IMR-90 (cell line): ENCODE results near the gene ZNF573. TPM values are rescaled to one million over a fixed set of nuclear protein-coding genes. Genes with fewer than 3 reads are reported as not detected.

ENCODE experiments used
- ATAC-seq: fragments of 200-7000 bp; cut with Tn5 transposase; 2 replicates; pipeline ENCODE4 v1.9.1; 2020; ENCODE audit warnings: low read depth, mild to moderate bottlenecking, moderate library complexity
- BruUV-seq: library from RNA; stranded (reverse); fragments of 400-500 nt; replicated peaks from 2 replicates; lab custom pipeline; 2021; lab: Mats Ljungman, UMichigan
- CTCF ChIA-PET: fragments of 300-600 bp; formaldehyde crosslinking; extraction: SDS; loops from one replicate; lab custom pipeline; 2021; ENCODE audit warnings: antibody characterized with exemption; lab: Yijun Ruan, JAX
- POLR2A ChIA-PET: fragments of 300-600 bp; sonication (Branson Sonifier 250); formaldehyde crosslinking; loops from one replicate; lab custom pipeline; 2022; ENCODE audit warnings: antibody characterized with exemption; ENCODE audit not compliant: unreplicated experiment; lab: Charles Lee
- DNase-seq: peaks from one replicate; pipeline ENCODE4 v3.0.0; 2013
- H2AFZ ChIP-seq: replicated peaks from 2 replicates; pipeline ENCODE3; 2013; ENCODE audit warnings: low read length, mild to moderate bottlenecking; ENCODE audit not compliant: poor library complexity
- H2AK5ac ChIP-seq: 2 replicates; pipeline ENCODE4 v1.6.1; 2013; ENCODE audit warnings: low read depth, low read length, inconsistent platforms
- H2AK9ac ChIP-seq: replicated peaks from 2 replicates; pipeline ENCODE3; 2013; ENCODE audit warnings: mild to moderate bottlenecking, low read depth, low read length, moderate library complexity; ENCODE audit not compliant: poor library complexity
- H2BK120ac ChIP-seq: 2 replicates; pipeline ENCODE4 v1.6.1; 2013; ENCODE audit warnings: low read depth, low read length, inconsistent platforms
- H2BK15ac ChIP-seq: 3 replicates; pipeline ENCODE4 v1.6.1; 2013; ENCODE audit warnings: low read depth, low read length, inconsistent platforms
- H2BK20ac ChIP-seq: 2 replicates; pipeline ENCODE4 v1.6.1; 2013; ENCODE audit warnings: low read depth, mild to moderate bottlenecking, inconsistent platforms, low read length, moderate library complexity
- H2BK5ac ChIP-seq: 2 replicates; pipeline ENCODE4 v1.6.1; 2013; ENCODE audit warnings: mild to moderate bottlenecking, low read depth, low read length, inconsistent platforms; ENCODE audit not compliant: poor library complexity, severe bottlenecking
- H3K14ac ChIP-seq: replicated peaks from 2 replicates; pipeline ENCODE4 v1.6.1; 2013; ENCODE audit warnings: low read depth, low read length, inconsistent platforms
- H3K18ac ChIP-seq: 2 replicates; pipeline ENCODE4 v1.6.1; 2013; ENCODE audit warnings: low read depth, low read length, control low read depth
- H3K23ac ChIP-seq: 2 replicates; pipeline ENCODE4 v1.6.1; 2013; ENCODE audit warnings: low read depth, low read length, inconsistent platforms
- H3K27ac ChIP-seq: 2 replicates; pipeline ENCODE4 v1.5.1; 2013; ENCODE audit warnings: mild to moderate bottlenecking, control low read depth, low read length; ENCODE audit not compliant: insufficient read depth
- H3K27me3 ChIP-seq: 2 replicates; pipeline ENCODE4 v1.6.1; 2013; ENCODE audit warnings: low read length; ENCODE audit not compliant: control insufficient read depth, insufficient read depth
- H3K36me3 ChIP-seq: 2 replicates; pipeline ENCODE4 v1.6.1; 2013; ENCODE audit warnings: low read length, mixed read lengths; ENCODE audit not compliant: control insufficient read depth, insufficient read depth
- H3K4ac ChIP-seq: 2 replicates; pipeline ENCODE4 v1.6.1; 2013; ENCODE audit warnings: low read depth, low read length, inconsistent platforms
- H3K4me1 ChIP-seq: 2 replicates; pipeline ENCODE4 v1.6.1; 2013; ENCODE audit warnings: low read length, mixed read lengths; ENCODE audit not compliant: control insufficient read depth, insufficient read depth
- H3K4me2 ChIP-seq: 2 replicates; pipeline ENCODE4 v1.6.1; 2013; ENCODE audit warnings: low read depth, mild to moderate bottlenecking, control low read depth, low read length, moderate library complexity
- H3K4me3 ChIP-seq: 2 replicates; pipeline ENCODE4 v1.5.1; 2013; ENCODE audit warnings: low read depth, mild to moderate bottlenecking, control low read depth, low read length, moderate library complexity; ENCODE audit not compliant: insufficient read depth
- H3K56ac ChIP-seq: 2 replicates; pipeline ENCODE4 v1.6.1; 2013; ENCODE audit warnings: low read length, inconsistent platforms; ENCODE audit not compliant: insufficient read depth; ENCODE audit errors: extremely low read depth
- H3K79me1 ChIP-seq, 2 experiments: 2 replicates each; pipeline ENCODE4 v1.6.1; 2013; ENCODE audit warnings: low read length in 2 of 2, inconsistent platforms in 1 of 2, low read depth in 1 of 2
- H3K9ac ChIP-seq: 2 replicates; pipeline ENCODE4 v1.6.1; 2013; ENCODE audit warnings: low read depth, low read length, control low read depth
- H3K9me1 ChIP-seq: 2 replicates; pipeline ENCODE4 v1.6.1; 2013; ENCODE audit warnings: low read length, inconsistent platforms; ENCODE audit not compliant: insufficient read depth
- H3K9me3 ChIP-seq: 2 replicates; pipeline ENCODE4 v1.6.1; 2013; ENCODE audit warnings: low read length; ENCODE audit not compliant: control insufficient read depth, insufficient read depth
- H4K20me1 ChIP-seq: 2 replicates; pipeline ENCODE4 v1.6.1; 2013; ENCODE audit warnings: low read length, inconsistent platforms; ENCODE audit not compliant: insufficient read depth
- H4K5ac ChIP-seq: 2 replicates; pipeline ENCODE4 v1.6.1; 2013; ENCODE audit warnings: mild to moderate bottlenecking, low read depth, low read length, control low read depth
- H4K8ac ChIP-seq, 2 experiments: 2 replicates each; pipeline ENCODE4 v1.6.1; 2013; ENCODE audit warnings: low read depth in 2 of 2, low read length in 2 of 2, control low read depth in 1 of 2, inconsistent platforms in 1 of 2
- H4K91ac ChIP-seq: 2 replicates; pipeline ENCODE4 v1.6.1; 2013; ENCODE audit warnings: low read depth, low read length, inconsistent platforms; ENCODE audit not compliant: insufficient read depth
- BHLHE40 ChIP-seq: fragments of 150-350 bp; IDR thresholded peaks from 2 replicates; pipeline ENCODE4 v1.6.1; 2016; ENCODE audit warnings: mild to moderate bottlenecking, low read depth, low read length
- CHD1 ChIP-seq: IDR thresholded peaks from 2 replicates; pipeline ENCODE4 v1.6.1; 2012; ENCODE audit warnings: low read depth, low read length, improper control_type of control experiment
- MAFK ChIP-seq: IDR thresholded peaks from 2 replicates; pipeline ENCODE4 v1.6.1; 2012; ENCODE audit warnings: low read depth, low read length, improper control_type of control experiment
- NFE2L2 ChIP-seq: fragments of 150-350 bp; IDR thresholded peaks from 2 replicates; pipeline ENCODE4 v1.6.1; 2016; ENCODE audit warnings: low read depth, mild to moderate bottlenecking, low read length
- POLR2A ChIP-seq: IDR thresholded peaks from 2 replicates; pipeline ENCODE4 v1.6.1; 2012; ENCODE audit warnings: mild to moderate bottlenecking, low read depth, low read length
- RCOR1 ChIP-seq: IDR thresholded peaks from 2 replicates; pipeline ENCODE4 v1.6.1; 2012; ENCODE audit warnings: mild to moderate bottlenecking, low read length, improper control_type of control experiment; ENCODE audit not compliant: insufficient replicate concordance
- SMC3 ChIP-seq: fragments of 150-350 bp; IDR thresholded peaks from 2 replicates; pipeline ENCODE4 v1.6.1; 2016; ENCODE audit warnings: low read depth, mild to moderate bottlenecking, antibody characterized with exemption, low read length, moderate library complexity
- WGBS, 2 experiments: methylation state at CpG; one replicate each; pipeline versions ENCODE4 v1.1.5 to v1.1.7; 2013; ENCODE audit warnings: missing lambda C conversion rate in 2 of 2; ENCODE audit not compliant: insufficient read length in 1 of 2; ENCODE audit errors: extremely low coverage in 2 of 2; 5-methylcytosine and 5-hydroxymethylcytosine counted together
- dilution Hi-C: fragments of 300-500 bp; cut with HindIII; formaldehyde crosslinking; loops from one replicate; pipeline ENCODE4 v1.14.3; 2018; ENCODE audit warnings: low sequenced_read_pairs; ENCODE audit not compliant: unreplicated experiment
- in situ Hi-C: fragments of 300-500 bp; cut with MboI; formaldehyde crosslinking; loops from 3 replicates; pipeline ENCODE4 v1.14.3; 2019; ENCODE audit warnings: low sequenced_read_pairs, inconsistent platforms, mixed read lengths
- intact Hi-C: fragments of 100-400 bp; cut with micrococcal nuclease; formaldehyde crosslinking; loops from 2 replicates; pipeline ENCODE4 v1.10.0; 2022
- polyA plus RNA-seq, 3 experiments: library from polyadenylated mRNA; depleted of rRNA; stranded (reverse); fragments of >200 nt; gene quantifications; 2 replicates each; pipeline ENCODE4 v1.2.3, GENCODE V29; 2012; ENCODE audit warnings: low replicate concordance in 1 of 3
- total RNA-seq: library from RNA; depleted of rRNA; stranded (reverse); fragments of >200 nt; gene quantifications from 2 replicates; pipeline ENCODE4 v1.2.3, GENCODE V29; 2012
- TF ChIP-seq, protein P1 (sequence below): fragments of 150-350 bp; IDR thresholded peaks from 2 replicates; pipeline ENCODE4 v1.6.1; 2017; ENCODE audit warnings: mild to moderate bottlenecking, antibody characterized with exemption, low read length, low read depth
- TF ChIP-seq, protein P2 (sequence below): conservative IDR thresholded peaks from 2 replicates; pipeline ENCODE4 v1.5.1; 2012; ENCODE audit warnings: mild to moderate bottlenecking, low read depth, low read length, improper control_type of control experiment
- TF ChIP-seq, protein P3 (sequence below): fragments of 150-350 bp; IDR thresholded peaks from 2 replicates; pipeline ENCODE4 v1.6.1; 2016; ENCODE audit warnings: low read depth, mild to moderate bottlenecking, low read length, moderate library complexity, borderline replicate concordance

Gene ZNF573
- total and polyA plus RNA-seq, 2 of the 4 experiments (the other 2 are of a cell fraction) = 0.80 to 3.2 TPM

DNA sequence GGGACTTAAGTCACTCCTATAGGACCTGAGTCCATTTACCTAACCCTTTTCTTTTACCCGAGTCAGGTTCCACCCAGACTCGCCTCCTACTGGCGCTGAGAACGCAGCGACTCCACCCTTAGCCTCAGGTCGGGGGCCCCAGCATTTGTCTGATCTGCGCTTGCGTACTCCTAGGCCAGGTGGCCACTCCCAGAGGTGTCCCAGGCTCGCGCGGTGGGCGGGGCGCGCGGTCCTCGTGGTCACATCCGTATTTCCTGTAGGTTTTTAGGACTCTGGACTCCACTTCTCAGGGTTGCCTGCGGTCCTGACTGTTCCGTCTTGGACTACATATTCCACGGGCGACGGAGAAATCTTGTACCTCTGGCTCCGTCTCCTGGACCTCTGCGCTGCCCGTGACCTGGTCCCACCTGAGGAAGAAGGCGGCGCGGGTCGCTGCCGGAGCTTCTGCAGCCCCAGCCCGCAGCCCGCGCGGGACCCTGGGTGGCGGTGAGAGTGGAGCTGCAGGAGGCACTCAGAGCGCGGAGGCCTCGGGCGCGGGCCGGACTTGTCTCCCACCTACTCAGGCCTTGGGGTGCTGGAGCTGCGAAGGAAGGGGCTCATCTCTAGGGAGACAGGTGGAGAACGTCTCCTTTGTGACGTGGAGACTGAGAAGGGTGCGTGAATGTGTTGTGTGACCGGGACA, 11.0 kb upstream of the ZNF573 start:
- Histone ChIP-seq H3K56ac (no peak overlapping the region), H3K9ac (no peak overlapping the region), H2BK5ac (no peak overlapping the region), H4K5ac (no peak overlapping the region), H3K4me3 (no peak overlapping the region), H3K27me3 (no peaks in the 10 kb centered on the region), H2BK15ac (no peak overlapping the region), H3K4me1 (no peaks in the 10 kb centered on the region), H3K18ac (no peak overlapping the region), H3K4me2 (no peak overlapping the region), H4K20me1 (no peaks in the 10 kb centered on the region), H2AK9ac (no peak overlapping the region), H3K4ac (no peak overlapping the region), H3K9me1 (no peaks in the 10 kb centered on the region), H4K8ac (no peak overlapping the region), H3K9me3 (peaks cover 25% of the 10 kb centered on the region), H4K91ac (no peak overlapping the region), H3K79me1 (no peaks in the 10 kb centered on the region), H3K14ac (no peak overlapping the region), H3K36me3 (no peaks in the 10 kb centered on the region), H2BK20ac (no peak overlapping the region), H3K23ac (no peak overlapping the region), H2AFZ (no peak overlapping the region), H2BK120ac (no peak overlapping the region), H2AK5ac (no peak overlapping the region), H3K27ac (no peak overlapping the region)
- no TSS peak for BruUV-seq
- no peak for TF ChIP-seq BHLHE40
- TF ChIP-seq, protein P1, sequence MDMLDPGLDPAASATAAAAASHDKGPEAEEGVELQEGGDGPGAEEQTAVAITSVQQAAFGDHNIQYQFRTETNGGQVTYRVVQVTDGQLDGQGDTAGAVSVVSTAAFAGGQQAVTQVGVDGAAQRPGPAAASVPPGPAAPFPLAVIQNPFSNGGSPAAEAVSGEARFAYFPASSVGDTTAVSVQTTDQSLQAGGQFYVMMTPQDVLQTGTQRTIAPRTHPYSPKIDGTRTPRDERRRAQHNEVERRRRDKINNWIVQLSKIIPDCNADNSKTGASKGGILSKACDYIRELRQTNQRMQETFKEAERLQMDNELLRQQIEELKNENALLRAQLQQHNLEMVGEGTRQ = no peak
- TF ChIP-seq NFE2L2 = no peak
- TF ChIP-seq, protein P2, sequence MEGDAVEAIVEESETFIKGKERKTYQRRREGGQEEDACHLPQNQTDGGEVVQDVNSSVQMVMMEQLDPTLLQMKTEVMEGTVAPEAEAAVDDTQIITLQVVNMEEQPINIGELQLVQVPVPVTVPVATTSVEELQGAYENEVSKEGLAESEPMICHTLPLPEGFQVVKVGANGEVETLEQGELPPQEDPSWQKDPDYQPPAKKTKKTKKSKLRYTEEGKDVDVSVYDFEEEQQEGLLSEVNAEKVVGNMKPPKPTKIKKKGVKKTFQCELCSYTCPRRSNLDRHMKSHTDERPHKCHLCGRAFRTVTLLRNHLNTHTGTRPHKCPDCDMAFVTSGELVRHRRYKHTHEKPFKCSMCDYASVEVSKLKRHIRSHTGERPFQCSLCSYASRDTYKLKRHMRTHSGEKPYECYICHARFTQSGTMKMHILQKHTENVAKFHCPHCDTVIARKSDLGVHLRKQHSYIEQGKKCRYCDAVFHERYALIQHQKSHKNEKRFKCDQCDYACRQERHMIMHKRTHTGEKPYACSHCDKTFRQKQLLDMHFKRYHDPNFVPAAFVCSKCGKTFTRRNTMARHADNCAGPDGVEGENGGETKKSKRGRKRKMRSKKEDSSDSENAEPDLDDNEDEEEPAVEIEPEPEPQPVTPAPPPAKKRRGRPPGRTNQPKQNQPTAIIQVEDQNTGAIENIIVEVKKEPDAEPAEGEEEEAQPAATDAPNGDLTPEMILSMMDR = no peak
- TF ChIP-seq SMC3 = no peak
- no peak for TF ChIP-seq MAFK
- TF ChIP-seq CHD1 = no peak
- TF ChIP-seq RCOR1 = no peak
- TF ChIP-seq POLR2A = no peak
- TF ChIP-seq, protein P3, sequence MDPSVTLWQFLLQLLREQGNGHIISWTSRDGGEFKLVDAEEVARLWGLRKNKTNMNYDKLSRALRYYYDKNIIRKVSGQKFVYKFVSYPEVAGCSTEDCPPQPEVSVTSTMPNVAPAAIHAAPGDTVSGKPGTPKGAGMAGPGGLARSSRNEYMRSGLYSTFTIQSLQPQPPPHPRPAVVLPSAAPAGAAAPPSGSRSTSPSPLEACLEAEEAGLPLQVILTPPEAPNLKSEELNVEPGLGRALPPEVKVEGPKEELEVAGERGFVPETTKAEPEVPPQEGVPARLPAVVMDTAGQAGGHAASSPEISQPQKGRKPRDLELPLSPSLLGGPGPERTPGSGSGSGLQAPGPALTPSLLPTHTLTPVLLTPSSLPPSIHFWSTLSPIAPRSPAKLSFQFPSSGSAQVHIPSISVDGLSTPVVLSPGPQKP = no peak
- dilution Hi-C loops = no loop called here
- ChIA-PET POLR2A (no interaction called here), CTCF (no interaction called here)
- in situ Hi-C loops = no loop called here
- WGBS, 2 experiments = 50% methylated on average over 25 of the region's 46 CpGs; no CpG with 5 or more reads in 1 of the 2 experiments
- no peak for DNase-seq
- no peak for ATAC-seq
- intact Hi-C loops = no loop called here
